Testis (tissue), 2 donors: ENCODE data around the gene ATP10A.

Experiments
- CTCF ChIP-seq, 3 experiments: fragments of 450-650 bp in 2 of 3; fragments of 200-600 bp in 1 of 3; sonication (generic) in 1 of 3; IDR thresholded peaks; one replicate each; pipeline ENCODE4 v1.5.1; 2016 to 2019; ENCODE audit warnings: antibody characterized with exemption in 3 of 3, mild to moderate bottlenecking in 2 of 3, moderate library complexity in 1 of 3
- POLR2A ChIP-seq: fragments of 450-650 bp; IDR thresholded peaks from one replicate; pipeline ENCODE4 v1.6.1; 2017; ENCODE audit warnings: antibody characterized with exemption, mild to moderate bottlenecking, moderate library complexity

GRCh38 chr15:25668236-25668795 lies 194.8 kb downstream of the ATP10A start:
- TF ChIP-seq CTCF (IDR thresholded peaks at IDR 0.05), result no peak
- TF ChIP-seq POLR2A, result no peak
